ENCODE results near the gene SLCO4A1. TPM values are rescaled to one million over a fixed set of nuclear protein-coding genes. Genes with fewer than 3 reads are reported as not detected.

Gene SLCO4A1
- polyA plus RNA-seq, 4 donors: 0.31 to 6.8 (median 3.5) TPM

- DNase-seq (ENCODE audit: low read depth in 4 of 4, low spot score in 3 of 4): no peak
These were observed 67.2 kb downstream of the SLCO4A1 start for GRCh38 chr20:62709537-62709905.

- DNase-seq (ENCODE audit: low read depth in 4 of 4, low spot score in 3 of 4): no peak
These were observed 68.0 kb downstream of the SLCO4A1 start for GRCh38 chr20:62710221-62710885.

- no peak for DNase-seq (ENCODE audit: low read depth in 4 of 4, low spot score in 3 of 4)
These were observed 68.8 kb downstream of the SLCO4A1 start for GRCh38 chr20:62710886-62711702.

GRCh38 chr20:62711703-62712101 lies 69.4 kb downstream of the SLCO4A1 start:
- no peak for DNase-seq (ENCODE audit: low read depth in 4 of 4, low spot score in 3 of 4)

GRCh38 chr20:62712606-62713005 lies 70.3 kb downstream of the SLCO4A1 start:
- no peak for DNase-seq (ENCODE audit: low read depth in 4 of 4, low spot score in 3 of 4)

- no peak for DNase-seq (ENCODE audit: low read depth in 4 of 4, low spot score in 3 of 4)
These were observed 71.7 kb downstream of the SLCO4A1 start for GRCh38 chr20:62714006-62714405.

- DNase-seq (ENCODE audit: low read depth in 4 of 4, low spot score in 3 of 4): no peak
These were observed 72.5 kb downstream of the SLCO4A1 start for GRCh38 chr20:62714799-62715198.

- no peak for DNase-seq (ENCODE audit: low read depth in 4 of 4, low spot score in 3 of 4)
These were observed 72.9 kb downstream of the SLCO4A1 start for GRCh38 chr20:62715201-62715600.

GRCh38 chr20:62716198-62716940 lies 74.1 kb downstream of the SLCO4A1 start:
- no peak for DNase-seq (ENCODE audit: low read depth in 4 of 4, low spot score in 3 of 4)

GRCh38 chr20:62716941-62717310 lies 74.6 kb downstream of the SLCO4A1 start:
- no peak for DNase-seq (ENCODE audit: low read depth in 4 of 4, low spot score in 3 of 4)

GRCh38 chr20:62717933-62718332 lies 75.6 kb downstream of the SLCO4A1 start:
- DNase-seq (ENCODE audit: low read depth in 4 of 4, low spot score in 3 of 4): no peak

- DNase-seq (ENCODE audit: low read depth in 4 of 4, low spot score in 3 of 4): no peak
These were observed 76.2 kb downstream of the SLCO4A1 start for GRCh38 chr20:62718546-62718945.

- no peak for DNase-seq (ENCODE audit: low read depth in 4 of 4, low spot score in 3 of 4)
These were observed 77.1 kb downstream of the SLCO4A1 start for GRCh38 chr20:62719250-62719935.

Other genes starting within 250 kb of the SLCO4A1 start
- 10 to 100 TPM in 2 of 4 donors, 1 to 10 TPM in 2; 9.8 to 11.4 (median 10.5) TPM for gene CABLES2, start 235.2 kb upstream of the SLCO4A1 start, polyA plus RNA-seq (ENCODE audit: insufficient read length in 4 of 4)
- 1 to 10 TPM in 3 of 4 donors, under 1 TPM in 1; 0.04 to 3.0 (median 1.5) TPM for gene RBBP8NL, start 215.0 kb upstream of the SLCO4A1 start, polyA plus RNA-seq (ENCODE audit: insufficient read length in 4 of 4)
- gene GATA5, start 166.5 kb upstream of the SLCO4A1 start, polyA plus RNA-seq (ENCODE audit: insufficient read length in 4 of 4): 1 to 10 TPM; 2.1 to 7.7 (median 6.3) TPM
- 1 to 10 TPM in 3 of 4 donors, under 1 TPM in 1; 0.10 to 1.4 (median 1.2) TPM for gene NTSR1, start 66.3 kb downstream of the SLCO4A1 start, polyA plus RNA-seq (ENCODE audit: insufficient read length in 4 of 4)
- gene MRGBP, start 154.0 kb downstream of the SLCO4A1 start, polyA plus RNA-seq (ENCODE audit: insufficient read length in 4 of 4): 10 to 100 TPM; 14.8 to 17.2 (median 16.5) TPM
- gene OGFR, start 162.3 kb downstream of the SLCO4A1 start, polyA plus RNA-seq (ENCODE audit: insufficient read length in 4 of 4): 10 to 100 TPM; 20.6 to 36.1 (median 26.8) TPM
- 10 to 100 TPM; 17.5 to 51.8 (median 23.4) TPM for gene COL9A3, start 174.5 kb downstream of the SLCO4A1 start, polyA plus RNA-seq (ENCODE audit: insufficient read length in 4 of 4)
- gene TCFL5, start 219.3 kb downstream of the SLCO4A1 start, polyA plus RNA-seq (ENCODE audit: insufficient read length in 4 of 4): 10 to 100 TPM; 11.5 to 15.3 (median 13.7) TPM

All from left renal pelvis (tissue), 4 donors.